ENCODE measurements around the gene NMNAT3.

The NMNAT3 gene

GRCh38 chr3:139517321-139518065, 160.3 kb downstream of the NMNAT3 start:
- DNase-seq, result no peak

GRCh38 chr3:139514741-139515140, 163.0 kb downstream of the NMNAT3 start:
- DNase-seq, result no peak

All from activated naive CD4-positive, alpha-beta T cell (primary cell).